GM18868 (cell line): ENCODE measurements around the gene CDK2AP2.
A peak's percentile ranks its signal among the peaks of the same experiment; 100 is the strongest.
"Not testable (repeated sequence)": the region's sequence is repeated elsewhere in the genome, so short reads cannot be mapped to it uniquely, and the experiment has no call there.

ENCODE experiments used
- ATAC-seq: cut with Tn5 transposase; IDR thresholded peaks from one replicate; pipeline ENCODE4 v1.9.1; 2021; ENCODE audit warnings: mild to moderate bottlenecking, moderate library complexity; ENCODE audit not compliant: unreplicated experiment

CDK2AP2 gene

GRCh38 chr11:67507864-67508485 is at the start of gene CDK2AP2:
Gene CDK2AP2, minus strand, starts transcription at chr11:67508162. Its CDS starts 80 bp downstream, at chr11:67508082.
- peak; percentile 76 for ATAC-seq

- no peak for ATAC-seq
These were observed 48.3 kb upstream of the CDK2AP2 start for GRCh38 chr11:67556244-67556643.

- ATAC-seq = not testable (repeated sequence)
These were observed 43.7 kb upstream of the CDK2AP2 start for GRCh38 chr11:67551697-67552096.

- no peak for ATAC-seq
These were observed 43.2 kb upstream of the CDK2AP2 start for GRCh38 chr11:67551127-67551526.

- ATAC-seq = no peak
These were observed 40.7 kb upstream of the CDK2AP2 start for GRCh38 chr11:67548555-67549110.

- not testable (repeated sequence) for ATAC-seq
These were observed 40.1 kb upstream of the CDK2AP2 start for GRCh38 chr11:67548112-67548511.

GRCh38 chr11:67545280-67545679 is 37.3 kb upstream of the CDK2AP2 start:
- no peak for ATAC-seq

- ATAC-seq = no peak
These were observed 36.8 kb upstream of the CDK2AP2 start for GRCh38 chr11:67544616-67545242.

GRCh38 chr11:67543585-67543984 is 35.6 kb upstream of the CDK2AP2 start:
- no peak for ATAC-seq

- ATAC-seq = no peak
These were observed 35.0 kb upstream of the CDK2AP2 start for GRCh38 chr11:67542971-67543370.

GRCh38 chr11:67542169-67542568 is 34.2 kb upstream of the CDK2AP2 start:
- ATAC-seq = no peak

- ATAC-seq = no peak
These were observed 33.2 kb upstream of the CDK2AP2 start for GRCh38 chr11:67541198-67541597.

- no peak for ATAC-seq
These were observed 31.6 kb upstream of the CDK2AP2 start for GRCh38 chr11:67539550-67539949.

- ATAC-seq = no peak
These were observed 31.0 kb upstream of the CDK2AP2 start for GRCh38 chr11:67538823-67539505.

GRCh38 chr11:67538306-67538705 is 30.3 kb upstream of the CDK2AP2 start:
- no peak for ATAC-seq

- no peak for ATAC-seq
These were observed 27.6 kb upstream of the CDK2AP2 start for GRCh38 chr11:67535561-67535960.

- ATAC-seq = no peak
These were observed 26.2 kb upstream of the CDK2AP2 start for GRCh38 chr11:67534070-67534679.

GRCh38 chr11:67532889-67533288 is 24.9 kb upstream of the CDK2AP2 start:
- ATAC-seq = no peak

- no peak for ATAC-seq
These were observed 22.3 kb upstream of the CDK2AP2 start for GRCh38 chr11:67530282-67530592.

- ATAC-seq = no peak
These were observed 20.4 kb upstream of the CDK2AP2 start for GRCh38 chr11:67528376-67528775.

- no peak for ATAC-seq
These were observed 17.5 kb upstream of the CDK2AP2 start for GRCh38 chr11:67525275-67525976.
